Neural cell (in vitro differentiated cells): ENCODE results near the gene SETBP1.

Source experiments
- EP300 ChIP-seq: fragments of 450-650 bp; conservative IDR thresholded peaks from 2 replicates; pipeline ENCODE4 v1.6.1; 2014; ENCODE audit warnings: antibody characterized with exemption, mild to moderate bottlenecking, moderate library complexity; ENCODE audit not compliant: poor library complexity, severe bottlenecking
- EZH2 ChIP-seq: fragments of 200-600, 300-800 bp; shearing (Covaris generic), sonication (generic); IDR thresholded peaks from 2 replicates; pipeline ENCODE4 v1.6.1; 2014; ENCODE audit warnings: antibody characterized with exemption, low read length, borderline replicate concordance, mild to moderate bottlenecking; ENCODE audit not compliant: insufficient read depth, poor library complexity, severe bottlenecking
- RAD21 ChIP-seq: fragments of 450-650 bp; conservative IDR thresholded peaks from 2 replicates; pipeline ENCODE4 v1.6.1; 2014; ENCODE audit warnings: antibody characterized with exemption, mild to moderate bottlenecking, moderate library complexity
- TAF1 ChIP-seq: IDR thresholded peaks from 2 replicates; pipeline ENCODE4 v1.6.1; 2012; ENCODE audit warnings: low read depth
- TF ChIP-seq, protein P1 (sequence below): IDR thresholded peaks from 2 replicates; pipeline ENCODE4 v1.6.1; 2012; ENCODE audit warnings: borderline replicate concordance
- TF ChIP-seq, protein P2 (sequence below): fragments of 450-650 bp; IDR thresholded peaks from 2 replicates; pipeline ENCODE4 v1.5.1; 2014; ENCODE audit warnings: antibody characterized with exemption, mild to moderate bottlenecking, moderate library complexity; ENCODE audit not compliant: poor library complexity, severe bottlenecking

DNA sequence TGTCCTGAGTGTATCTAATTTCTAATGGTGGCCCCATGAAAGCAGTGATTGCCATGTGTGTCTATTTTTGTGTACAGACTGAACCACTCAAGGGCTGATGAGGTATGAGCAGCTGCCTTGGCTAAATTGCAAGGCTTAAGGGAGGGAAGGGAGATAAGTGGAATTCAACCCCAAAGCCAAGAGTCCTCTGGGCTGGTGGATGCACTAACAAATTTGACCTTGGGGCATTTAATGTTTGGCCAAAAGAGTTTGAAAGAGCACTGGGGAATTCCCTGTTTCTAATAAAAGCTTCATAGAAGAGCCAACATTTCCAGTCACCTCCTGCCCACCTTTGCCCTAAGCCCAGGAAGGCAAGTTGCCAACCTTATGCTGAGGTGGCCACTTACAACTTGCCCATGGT is 172.1 kb downstream of the SETBP1 start:
- TF ChIP-seq RAD21: no peak
- TF ChIP-seq, protein P1, sequence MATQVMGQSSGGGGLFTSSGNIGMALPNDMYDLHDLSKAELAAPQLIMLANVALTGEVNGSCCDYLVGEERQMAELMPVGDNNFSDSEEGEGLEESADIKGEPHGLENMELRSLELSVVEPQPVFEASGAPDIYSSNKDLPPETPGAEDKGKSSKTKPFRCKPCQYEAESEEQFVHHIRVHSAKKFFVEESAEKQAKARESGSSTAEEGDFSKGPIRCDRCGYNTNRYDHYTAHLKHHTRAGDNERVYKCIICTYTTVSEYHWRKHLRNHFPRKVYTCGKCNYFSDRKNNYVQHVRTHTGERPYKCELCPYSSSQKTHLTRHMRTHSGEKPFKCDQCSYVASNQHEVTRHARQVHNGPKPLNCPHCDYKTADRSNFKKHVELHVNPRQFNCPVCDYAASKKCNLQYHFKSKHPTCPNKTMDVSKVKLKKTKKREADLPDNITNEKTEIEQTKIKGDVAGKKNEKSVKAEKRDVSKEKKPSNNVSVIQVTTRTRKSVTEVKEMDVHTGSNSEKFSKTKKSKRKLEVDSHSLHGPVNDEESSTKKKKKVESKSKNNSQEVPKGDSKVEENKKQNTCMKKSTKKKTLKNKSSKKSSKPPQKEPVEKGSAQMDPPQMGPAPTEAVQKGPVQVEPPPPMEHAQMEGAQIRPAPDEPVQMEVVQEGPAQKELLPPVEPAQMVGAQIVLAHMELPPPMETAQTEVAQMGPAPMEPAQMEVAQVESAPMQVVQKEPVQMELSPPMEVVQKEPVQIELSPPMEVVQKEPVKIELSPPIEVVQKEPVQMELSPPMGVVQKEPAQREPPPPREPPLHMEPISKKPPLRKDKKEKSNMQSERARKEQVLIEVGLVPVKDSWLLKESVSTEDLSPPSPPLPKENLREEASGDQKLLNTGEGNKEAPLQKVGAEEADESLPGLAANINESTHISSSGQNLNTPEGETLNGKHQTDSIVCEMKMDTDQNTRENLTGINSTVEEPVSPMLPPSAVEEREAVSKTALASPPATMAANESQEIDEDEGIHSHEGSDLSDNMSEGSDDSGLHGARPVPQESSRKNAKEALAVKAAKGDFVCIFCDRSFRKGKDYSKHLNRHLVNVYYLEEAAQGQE: no peak
- TF ChIP-seq, protein P2, sequence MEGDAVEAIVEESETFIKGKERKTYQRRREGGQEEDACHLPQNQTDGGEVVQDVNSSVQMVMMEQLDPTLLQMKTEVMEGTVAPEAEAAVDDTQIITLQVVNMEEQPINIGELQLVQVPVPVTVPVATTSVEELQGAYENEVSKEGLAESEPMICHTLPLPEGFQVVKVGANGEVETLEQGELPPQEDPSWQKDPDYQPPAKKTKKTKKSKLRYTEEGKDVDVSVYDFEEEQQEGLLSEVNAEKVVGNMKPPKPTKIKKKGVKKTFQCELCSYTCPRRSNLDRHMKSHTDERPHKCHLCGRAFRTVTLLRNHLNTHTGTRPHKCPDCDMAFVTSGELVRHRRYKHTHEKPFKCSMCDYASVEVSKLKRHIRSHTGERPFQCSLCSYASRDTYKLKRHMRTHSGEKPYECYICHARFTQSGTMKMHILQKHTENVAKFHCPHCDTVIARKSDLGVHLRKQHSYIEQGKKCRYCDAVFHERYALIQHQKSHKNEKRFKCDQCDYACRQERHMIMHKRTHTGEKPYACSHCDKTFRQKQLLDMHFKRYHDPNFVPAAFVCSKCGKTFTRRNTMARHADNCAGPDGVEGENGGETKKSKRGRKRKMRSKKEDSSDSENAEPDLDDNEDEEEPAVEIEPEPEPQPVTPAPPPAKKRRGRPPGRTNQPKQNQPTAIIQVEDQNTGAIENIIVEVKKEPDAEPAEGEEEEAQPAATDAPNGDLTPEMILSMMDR: no peak
- no peak for TF ChIP-seq EP300
- no peak for TF ChIP-seq TAF1
- no peak for TF ChIP-seq EZH2
